Measurements from ENCODE around the gene CDH26.

DNA sequence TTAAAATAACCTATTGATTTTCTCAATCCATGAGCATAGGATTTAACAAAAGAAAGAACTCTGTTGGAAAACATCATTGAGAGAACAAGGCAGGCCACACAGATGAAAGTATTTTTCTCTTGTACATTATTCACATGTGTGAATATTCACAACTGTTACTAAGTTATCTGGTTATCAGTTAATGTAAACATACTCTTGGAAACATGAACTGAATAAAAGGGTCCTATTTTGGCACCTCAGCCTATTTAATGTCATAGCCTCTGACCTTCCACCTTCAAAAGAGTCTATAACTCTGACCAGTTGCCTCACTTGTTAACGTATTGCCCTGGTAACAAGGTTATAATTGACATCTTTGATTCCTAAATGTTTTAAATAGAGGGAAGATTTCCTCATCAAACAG is 32.9 kb upstream of the CDH26 start:
- TF ChIP-seq, protein P1, sequence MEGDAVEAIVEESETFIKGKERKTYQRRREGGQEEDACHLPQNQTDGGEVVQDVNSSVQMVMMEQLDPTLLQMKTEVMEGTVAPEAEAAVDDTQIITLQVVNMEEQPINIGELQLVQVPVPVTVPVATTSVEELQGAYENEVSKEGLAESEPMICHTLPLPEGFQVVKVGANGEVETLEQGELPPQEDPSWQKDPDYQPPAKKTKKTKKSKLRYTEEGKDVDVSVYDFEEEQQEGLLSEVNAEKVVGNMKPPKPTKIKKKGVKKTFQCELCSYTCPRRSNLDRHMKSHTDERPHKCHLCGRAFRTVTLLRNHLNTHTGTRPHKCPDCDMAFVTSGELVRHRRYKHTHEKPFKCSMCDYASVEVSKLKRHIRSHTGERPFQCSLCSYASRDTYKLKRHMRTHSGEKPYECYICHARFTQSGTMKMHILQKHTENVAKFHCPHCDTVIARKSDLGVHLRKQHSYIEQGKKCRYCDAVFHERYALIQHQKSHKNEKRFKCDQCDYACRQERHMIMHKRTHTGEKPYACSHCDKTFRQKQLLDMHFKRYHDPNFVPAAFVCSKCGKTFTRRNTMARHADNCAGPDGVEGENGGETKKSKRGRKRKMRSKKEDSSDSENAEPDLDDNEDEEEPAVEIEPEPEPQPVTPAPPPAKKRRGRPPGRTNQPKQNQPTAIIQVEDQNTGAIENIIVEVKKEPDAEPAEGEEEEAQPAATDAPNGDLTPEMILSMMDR (IDR thresholded peaks at IDR 0.05; ENCODE audit: extremely low read depth in 1 of 2, insufficient read depth in 1 of 2, low read depth in 1 of 2, low read length in 2 of 2) = no peak
- TF ChIP-seq POLR2AphosphoS5 (IDR thresholded peaks at IDR 0.05; ENCODE audit: insufficient read depth, low read depth, low read length) (no peak), JUN (IDR thresholded peaks at IDR 0.05; ENCODE audit: borderline replicate concordance, insufficient read depth, insufficient read length, low read depth) (no peak)

Data from endothelial cell of umbilical vein (primary cell).